GM21423 (cell line): ENCODE data around the gene SIRPB2.
A peak's percentile ranks its signal among the peaks of the same experiment; 100 is the strongest.

Experiments used
- ATAC-seq: cut with Tn5 transposase; IDR thresholded peaks from one replicate; pipeline ENCODE4 v1.9.1; 2021; ENCODE audit warnings: mild to moderate bottlenecking, moderate library complexity; ENCODE audit not compliant: unreplicated experiment

SIRPB2 gene

DNA sequence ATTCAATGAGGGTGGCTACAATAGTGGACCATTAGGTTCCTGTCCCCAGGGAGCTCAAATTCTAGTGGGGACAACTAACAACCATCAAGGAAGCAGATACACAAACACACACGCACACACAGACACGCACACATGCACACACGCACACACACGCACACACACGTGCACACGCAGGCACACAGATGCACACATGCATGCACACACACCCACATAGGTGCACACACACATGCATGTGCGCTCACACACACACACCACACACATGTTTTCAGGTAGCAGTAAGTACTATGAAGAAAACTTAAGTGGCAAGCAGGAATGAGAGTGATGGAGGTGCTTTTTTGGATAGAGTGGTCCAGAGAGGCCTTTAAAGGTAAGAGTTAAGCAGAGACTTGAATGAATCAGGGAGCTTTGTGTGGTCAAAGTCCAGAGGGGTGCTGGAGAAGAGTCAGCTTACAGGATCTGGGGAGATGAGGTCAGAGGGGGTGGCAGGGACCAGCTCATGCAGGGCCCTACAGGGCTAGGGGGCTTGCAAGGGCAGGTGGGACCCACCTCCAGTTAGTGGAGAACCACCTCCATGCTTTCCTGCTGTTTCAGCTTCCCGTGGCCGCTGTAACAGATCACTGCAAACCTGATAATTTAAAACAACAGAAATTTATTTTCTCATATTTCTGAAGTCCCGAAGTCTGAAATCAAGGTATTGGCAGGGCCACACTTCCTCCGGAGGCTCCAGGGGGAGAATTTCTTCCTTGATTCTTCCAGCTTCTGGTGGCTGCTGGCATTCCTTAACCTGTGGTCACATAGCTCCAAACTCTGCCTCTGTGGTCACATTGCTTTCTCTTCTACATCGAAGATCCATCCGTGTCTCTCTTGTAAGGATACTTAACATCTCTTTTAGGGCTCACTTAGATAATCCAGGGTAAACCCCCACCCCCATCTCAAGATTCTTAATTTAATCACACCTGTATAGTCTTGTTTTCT is 17.7 kb downstream of the SIRPB2 start:
- no peak for ATAC-seq

DNA sequence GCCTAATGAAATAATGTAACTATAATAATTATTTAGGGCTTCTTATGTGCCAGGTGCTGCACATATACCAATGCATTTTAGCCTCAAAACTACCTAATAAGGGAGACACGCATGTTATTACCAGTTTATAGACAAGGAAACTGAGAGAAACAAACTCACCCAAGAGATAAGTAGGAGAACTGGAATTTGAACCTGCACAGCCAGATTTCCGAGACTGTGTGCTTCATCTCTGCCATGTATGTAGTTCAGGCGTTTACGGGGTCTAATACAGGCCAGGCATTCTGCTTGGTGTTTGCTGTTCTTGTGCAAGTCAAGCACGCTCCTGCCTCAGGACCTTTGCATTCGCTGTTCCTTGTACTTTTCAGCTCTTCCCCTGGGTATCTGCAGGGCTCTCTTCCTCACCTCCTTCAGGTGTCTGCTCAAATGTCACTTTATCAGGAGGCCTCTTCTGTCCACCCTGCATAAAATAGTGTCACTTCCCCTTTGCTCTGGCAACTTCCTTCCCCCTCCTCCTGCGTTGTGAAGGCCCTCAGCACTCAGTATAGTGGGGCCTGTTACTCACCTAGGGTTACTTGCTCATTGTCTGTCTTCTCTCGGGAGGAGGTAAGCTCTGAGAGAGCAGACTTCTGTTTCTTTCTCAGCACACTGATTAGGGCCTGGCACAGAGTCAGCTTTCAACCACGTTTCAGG is 18.5 kb downstream of the SIRPB2 start:
- ATAC-seq = no peak

DNA sequence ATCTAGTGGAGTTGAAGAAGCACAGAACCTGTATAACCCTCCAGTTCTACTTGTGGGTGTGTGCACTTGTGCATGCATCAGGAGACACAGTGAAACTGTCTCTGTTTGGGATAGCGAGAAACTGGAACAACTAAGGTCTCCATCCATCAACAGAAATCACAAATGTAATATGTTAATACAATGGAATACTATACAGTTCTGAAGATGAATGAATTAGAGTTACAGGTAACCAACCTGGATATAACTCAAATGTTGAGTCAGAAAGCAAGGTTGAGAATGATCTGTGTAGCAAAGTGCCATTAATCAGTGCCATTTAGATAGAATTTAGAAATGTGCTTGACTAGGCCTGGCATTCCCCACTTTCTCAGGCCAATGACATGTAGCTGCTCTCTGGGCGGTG is 20.0 kb downstream of the SIRPB2 start:
- no peak for ATAC-seq

DNA sequence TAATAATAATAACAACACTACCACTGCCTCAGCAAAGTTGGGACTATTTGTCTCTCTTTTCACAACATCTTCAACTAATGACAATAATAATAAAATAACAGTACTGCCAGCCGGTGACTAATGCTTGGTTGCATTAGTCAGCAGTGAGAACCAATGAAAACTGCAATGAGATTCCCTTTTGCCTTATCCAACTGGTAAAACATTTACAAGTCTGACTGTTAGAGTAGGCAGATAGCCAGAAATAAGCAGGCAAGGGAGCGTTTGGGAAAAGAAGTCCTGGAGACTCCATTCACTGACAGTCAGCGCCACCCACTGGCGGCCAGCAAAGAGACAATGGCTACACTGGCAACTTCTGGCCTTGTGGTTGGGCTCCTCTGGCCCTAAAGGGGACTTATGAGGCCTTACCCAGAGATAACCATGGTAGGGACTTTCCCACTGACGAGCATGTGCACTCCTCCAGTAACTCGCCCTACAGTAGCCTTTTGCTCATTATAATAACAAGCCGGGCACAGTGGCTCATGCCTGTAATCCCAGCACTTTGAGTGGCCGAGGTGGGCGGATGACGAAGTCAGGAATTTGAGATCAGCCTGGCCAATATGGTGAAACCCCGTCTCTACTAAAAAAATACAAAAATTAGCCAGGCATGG is 21.2 kb downstream of the SIRPB2 start:
- ATAC-seq = no peak

DNA sequence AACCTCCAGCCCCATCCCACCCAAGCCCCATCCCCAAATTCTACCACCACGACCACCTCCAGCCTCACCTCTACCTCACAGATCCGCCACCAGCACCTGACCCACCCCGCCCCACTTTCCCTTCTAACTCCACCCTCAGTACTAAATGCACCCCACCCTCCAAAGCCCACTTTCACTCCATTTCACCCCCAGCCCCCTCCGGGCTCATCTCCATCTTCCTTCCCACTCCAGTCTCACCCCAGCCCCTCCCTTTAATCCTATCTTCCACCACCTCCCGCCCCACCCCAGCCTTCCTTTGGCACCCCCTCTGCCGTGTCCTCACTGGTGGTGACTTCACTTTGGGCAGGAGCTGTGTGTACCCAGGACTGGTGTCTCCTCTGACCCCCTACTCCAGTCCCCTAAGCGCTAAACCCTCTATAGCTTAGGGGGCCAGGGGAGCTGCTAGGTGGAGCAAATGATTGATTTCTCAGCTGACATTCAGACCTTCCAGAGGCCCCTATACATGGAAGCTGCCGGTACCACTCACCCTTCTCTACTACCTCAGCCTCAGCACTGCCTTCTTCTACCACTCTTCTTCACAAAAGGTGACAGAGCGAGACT is 21.8 kb downstream of the SIRPB2 start:
- ATAC-seq = no peak

DNA sequence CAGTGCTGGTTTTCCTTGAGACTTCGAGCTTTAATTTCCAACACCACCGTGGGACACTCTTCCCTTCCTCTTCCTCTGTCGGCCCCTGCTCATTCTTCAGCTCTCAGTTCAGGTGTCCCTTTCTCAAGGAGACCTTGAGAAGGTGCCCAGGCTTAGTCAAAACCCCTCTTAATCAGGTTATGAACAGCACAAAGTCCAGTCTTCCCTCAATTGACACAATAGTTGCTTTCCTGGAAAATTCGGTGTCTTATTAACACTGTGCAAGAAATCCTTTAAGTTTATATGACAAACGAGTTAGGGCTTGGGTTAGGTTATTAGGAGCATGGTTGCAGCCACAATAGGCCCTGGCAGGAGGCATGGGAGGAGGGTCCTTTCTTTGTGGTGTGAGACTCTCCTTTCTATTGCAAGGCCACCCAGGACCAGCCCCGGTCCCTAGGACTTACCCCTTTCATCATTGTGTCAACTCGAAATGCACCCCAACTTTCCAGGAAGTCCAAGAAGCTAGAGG is 23.0 kb downstream of the SIRPB2 start:
- no peak for ATAC-seq

DNA sequence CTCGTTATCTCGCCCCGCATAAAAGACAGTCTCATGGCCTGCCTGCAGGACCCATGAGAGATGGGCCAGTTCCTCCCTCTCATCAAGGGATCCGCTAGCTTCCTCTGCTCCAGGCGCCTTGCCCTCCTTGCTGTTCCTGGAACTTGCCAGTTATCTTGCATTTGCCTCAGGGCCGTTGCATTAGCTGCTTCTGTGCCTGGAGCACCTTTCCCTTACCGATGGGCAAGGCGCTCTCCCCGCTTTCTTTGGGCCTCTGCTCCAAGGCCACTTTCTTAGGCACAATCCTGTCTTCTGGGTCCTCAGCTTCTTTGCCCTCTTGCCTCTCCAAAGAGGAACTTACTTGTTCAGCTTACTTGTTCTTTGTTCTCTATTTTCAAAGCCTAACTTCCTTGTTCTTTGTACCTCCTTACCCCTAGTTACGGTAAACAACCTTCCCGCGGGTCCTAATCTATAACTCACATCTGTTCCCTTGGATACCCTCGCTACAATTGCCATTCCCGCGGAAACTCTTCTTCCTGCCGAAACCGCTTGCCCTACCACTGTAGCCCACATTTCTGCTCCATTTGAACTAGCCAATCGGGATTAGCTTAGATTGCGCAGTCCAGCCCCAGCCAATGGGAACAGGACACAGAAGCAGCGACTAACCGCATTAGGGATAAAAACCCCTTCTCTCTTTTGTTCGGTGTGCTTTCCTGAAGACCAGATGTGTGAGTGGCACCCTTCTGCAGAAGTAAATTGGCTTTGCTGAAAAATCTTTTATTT is 23.7 kb downstream of the SIRPB2 start:
- no peak for ATAC-seq

DNA sequence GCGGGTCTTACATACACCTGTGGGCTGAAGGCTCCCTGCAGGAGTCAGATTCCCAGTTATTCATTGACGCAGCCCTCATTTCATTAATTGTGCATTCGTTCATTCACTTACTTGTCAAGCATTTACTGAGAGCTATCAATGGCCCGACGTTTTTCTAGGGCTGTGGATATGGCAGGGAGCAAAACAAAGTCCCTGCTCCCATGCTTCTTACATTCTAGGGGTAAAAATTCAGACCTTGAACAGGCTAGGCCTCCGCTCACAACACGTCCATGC is 24.2 kb downstream of the SIRPB2 start:
- no peak for ATAC-seq

DNA sequence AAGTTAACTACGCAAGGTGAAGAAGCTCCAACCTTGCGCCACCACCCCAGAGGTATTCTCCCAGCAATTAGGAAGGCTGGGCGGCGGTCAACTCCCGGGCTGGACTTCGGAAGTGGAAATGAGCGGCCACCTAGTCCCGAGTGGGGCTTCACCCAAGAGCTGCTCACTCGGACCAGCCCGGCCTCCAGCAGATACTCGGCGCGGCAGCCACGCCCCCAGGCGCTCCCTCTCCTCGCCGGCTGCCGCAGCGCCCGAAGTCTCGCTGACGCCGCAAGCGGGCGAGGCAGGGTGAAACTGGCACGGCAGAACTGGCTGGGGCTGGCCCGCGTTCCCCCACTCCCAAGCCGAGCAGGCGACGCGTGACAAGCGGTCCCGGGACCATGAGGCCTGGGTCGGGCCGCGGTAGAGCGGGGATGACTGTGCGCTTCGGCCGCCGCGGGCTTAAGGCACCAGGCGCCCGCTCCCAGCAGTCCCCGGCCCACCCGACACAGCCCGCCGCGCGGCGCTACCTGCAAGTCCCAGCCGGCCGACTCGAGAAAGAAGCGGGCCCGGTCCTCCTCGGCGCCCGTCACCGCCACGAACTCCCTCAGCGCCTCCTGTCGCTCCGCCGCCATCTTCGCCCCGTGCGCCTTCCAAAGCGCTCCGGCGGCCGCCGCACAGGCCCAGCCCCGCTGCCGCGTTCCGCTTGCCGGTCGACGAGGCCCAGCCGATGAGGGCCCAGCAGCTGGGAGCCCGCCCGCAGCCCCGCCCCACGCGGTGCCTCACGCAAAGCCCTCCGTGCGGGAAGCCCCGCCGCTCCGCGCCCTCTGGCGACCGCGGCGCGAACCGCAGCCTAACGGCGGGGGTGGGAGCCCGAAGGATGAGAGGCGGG is 24.8 kb downstream of the SIRPB2 start, which contains the start of gene NSFL1C:
Gene NSFL1C (minus strand): TSS at position 639 of the 871 bp plus-strand sequence. CDS start 25 bp downstream, at position 614.
- ATAC-seq = peak; percentile 88

DNA sequence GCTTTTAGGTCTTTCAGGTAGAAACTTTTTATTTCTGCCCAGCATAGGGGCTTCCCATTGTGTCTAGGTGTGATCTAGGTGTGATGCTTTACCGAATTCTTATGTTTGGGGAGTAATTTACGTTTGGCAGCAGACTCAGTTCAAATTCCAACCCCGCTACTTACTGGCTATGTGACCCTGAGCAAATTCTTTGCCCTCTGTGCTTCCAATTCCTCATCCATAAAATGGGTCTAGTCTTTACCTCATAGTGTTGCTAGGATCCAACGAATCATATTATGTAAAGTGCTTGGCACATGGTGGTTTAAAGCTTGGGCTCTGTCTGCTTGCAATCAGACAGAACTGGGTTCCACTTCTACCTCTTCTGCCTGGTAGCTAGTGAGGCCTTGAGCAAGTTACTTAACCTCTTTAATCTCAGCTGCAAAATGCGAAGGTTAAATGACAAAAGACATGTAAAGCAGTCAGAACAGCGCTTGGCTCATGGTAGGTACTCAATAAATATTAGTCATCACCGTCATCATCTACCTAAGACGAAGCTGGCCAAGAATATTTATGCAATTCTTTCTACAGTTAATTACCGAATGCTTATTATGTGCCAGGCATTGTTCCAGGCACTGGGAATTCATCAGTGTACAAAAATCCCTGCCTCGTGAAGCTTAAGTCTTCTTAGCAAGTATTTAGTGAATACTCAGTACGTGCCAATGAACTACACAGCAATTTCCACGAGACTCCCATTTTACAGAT is 25.6 kb downstream of the SIRPB2 start:
- no peak for ATAC-seq

DNA sequence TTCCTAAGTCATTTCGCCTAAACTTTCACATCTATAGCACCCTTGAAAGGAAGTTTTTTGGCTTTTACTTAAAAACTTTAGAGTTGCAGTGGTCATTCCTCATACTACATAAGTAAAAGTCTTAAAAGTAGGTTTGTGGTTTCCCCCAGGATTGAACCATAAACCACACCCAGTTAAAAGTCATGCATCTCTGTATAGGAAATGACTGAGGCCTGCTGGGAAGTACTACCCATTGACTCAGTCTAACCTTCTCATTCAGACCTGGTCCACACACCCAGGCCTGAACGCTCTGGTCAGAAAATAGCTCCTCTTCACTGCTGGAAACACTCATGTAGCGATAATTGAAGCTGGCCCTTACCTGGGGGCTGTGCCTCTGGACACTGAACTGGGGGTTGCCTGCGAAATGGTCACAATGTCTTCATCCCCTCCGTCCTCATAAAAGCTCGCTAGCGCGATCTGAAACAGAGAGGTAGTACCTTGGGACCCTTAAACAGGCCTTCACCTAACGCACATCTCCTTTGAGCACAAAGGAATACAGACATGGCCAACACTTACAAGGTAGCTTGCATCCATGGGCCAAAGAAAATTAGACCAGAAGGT is 27.1 kb downstream of the SIRPB2 start:
- no peak for ATAC-seq

DNA sequence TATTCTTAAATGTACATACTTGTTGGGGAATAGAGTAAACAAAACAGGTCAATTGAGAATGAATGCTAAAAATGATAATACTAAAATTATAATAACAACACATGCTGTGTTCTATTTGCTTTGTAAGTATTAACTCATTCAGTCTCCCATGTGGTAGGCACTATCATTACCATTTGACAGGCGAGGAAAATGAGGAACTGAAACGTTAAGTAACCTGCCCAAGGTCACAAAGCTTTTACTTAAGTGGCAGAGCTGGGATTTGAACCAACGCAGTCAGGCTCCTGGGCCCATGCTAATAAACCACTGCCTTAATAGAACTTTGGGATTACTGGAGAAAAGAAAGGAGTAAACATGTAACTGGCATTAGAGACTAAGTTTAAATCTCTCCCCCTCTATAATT is 28.4 kb downstream of the SIRPB2 start:
- no peak for ATAC-seq

DNA sequence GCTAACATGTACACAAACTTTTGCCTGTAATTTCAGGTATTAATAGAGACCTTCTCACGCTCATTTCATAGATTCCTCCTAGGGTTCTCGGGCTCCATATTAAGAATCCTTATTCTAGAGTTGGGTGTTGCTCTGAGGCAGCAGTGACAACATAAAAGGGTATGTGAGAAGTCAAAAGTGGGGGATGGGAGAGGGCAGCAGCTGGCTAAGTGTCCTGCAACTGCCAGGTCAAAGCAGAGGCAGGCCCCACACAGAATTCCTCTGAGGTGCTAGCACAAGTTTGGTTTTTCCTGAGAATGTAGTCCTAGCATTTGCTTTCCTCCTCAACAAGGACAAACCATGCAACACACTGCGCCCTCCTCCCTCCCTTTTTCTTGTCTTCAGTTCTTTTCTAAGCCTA is 29.2 kb downstream of the SIRPB2 start:
- no peak for ATAC-seq

DNA sequence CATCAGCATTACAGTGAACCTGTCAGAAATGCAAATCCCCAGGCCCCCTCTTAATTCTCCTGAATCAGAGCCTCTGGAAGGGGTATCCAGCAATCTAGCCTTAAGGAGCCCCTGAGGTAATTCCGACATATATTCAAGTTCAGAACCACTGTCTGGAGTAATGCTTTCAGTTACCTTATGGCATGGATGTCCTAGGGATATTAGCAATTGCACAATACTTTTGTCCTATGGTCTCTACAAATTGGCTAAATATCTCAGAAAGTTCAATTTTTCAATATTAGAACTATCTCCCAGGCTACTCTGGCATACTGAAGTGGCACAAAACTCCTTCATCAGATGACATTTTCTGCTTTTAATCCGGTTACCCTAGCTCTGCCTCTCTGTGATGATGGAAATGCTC is 30.9 kb downstream of the SIRPB2 start:
- no peak for ATAC-seq

DNA sequence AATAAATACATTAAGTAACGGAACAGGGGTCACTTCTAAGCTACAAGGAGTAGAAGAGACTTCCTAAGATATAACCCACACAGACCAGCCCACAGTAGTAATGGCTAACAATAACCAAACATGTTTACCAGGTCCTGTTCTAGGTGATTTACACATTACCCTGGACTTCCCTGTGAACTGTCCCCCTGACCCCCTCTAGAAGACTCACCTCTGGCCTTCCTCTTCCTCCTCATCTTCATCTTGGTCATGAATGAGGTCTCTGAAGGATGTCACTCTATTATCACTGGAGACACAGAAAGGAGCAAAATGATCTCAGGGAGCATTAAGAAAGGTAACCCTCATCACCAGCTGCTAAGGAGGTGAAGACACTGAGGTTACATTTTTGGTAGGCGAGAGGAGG is 33.2 kb downstream of the SIRPB2 start:
- ATAC-seq = no peak

DNA sequence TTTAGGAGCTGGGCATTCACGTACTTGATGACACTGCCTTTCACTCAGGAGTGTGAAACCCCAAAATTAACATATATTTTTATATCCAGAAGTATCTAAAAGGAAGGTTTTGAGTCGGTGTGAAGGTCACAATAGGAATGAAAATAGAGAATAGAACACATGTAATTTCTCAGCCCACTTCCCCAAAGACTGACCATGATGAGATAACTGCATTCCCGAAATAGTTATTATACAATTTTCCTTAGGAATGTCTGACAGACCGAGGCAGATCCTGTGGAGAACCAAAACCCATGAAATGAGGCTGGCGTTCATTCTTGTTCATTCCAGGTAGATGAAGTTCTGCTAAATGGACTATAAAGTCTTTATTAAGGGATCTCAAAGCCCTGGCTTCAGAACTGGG is 34.9 kb downstream of the SIRPB2 start:
- ATAC-seq = no peak

DNA sequence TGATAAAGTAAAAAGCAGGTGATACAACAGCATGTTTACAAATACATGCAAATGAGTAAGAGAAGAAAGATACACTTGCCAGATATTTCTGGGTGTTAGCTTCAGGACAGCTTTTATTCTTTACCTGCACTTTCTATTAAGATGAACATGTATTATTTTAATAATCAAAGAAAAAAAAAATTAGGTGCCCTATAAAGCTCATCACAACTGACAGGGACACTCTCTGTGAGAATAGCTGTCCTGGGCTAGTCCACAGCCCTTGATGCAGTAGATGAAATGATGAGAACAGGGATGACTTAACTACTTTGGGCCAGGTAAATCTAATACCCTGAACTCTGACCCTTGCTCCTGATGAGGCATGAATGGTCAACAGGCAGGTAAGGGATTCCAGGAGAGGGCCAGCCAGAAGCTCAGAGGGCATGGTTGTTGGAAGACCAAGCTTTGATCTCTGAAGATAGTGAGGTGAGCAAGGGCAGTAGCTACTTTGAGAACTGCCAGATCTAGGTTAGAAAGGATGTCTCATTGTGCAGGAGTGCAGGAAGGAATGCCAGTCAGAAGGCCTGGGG is 40.2 kb downstream of the SIRPB2 start:
- no peak for ATAC-seq

DNA sequence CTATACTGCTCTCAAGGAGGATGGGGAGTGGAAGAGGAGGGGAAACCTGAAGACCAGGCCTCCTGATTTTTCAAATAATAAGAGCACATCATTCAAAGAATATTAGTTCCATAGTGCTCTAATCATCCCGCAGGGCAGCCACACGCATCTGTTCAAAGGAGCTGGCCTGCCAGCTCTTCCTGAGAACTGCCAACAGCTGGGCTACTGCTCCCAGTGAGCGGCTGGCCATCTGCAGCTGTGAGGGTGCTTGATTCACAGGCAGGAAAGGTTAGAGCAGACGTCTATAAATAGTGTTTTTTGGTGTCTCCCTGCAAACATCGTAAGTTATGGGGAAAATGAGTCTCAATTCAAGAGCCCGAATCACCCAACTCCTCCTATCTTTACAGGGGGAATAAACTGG is 41.9 kb downstream of the SIRPB2 start:
- ATAC-seq = no peak
